NCI-H128 (cell line): ENCODE data around the gene CREB3L1.

Experiments
- DNase-seq: peaks from one replicate; lab custom pipeline; 2025; ENCODE audit not compliant: unreplicated experiment; lab: John Stamatoyannopoulos, UW

The CREB3L1 gene

GRCh38 chr11:46363031-46363407 is 85.6 kb downstream of the CREB3L1 start:
- DNase-seq: no peak

GRCh38 chr11:46363455-46364005 is 86.1 kb downstream of the CREB3L1 start:
- no peak for DNase-seq

DNA sequence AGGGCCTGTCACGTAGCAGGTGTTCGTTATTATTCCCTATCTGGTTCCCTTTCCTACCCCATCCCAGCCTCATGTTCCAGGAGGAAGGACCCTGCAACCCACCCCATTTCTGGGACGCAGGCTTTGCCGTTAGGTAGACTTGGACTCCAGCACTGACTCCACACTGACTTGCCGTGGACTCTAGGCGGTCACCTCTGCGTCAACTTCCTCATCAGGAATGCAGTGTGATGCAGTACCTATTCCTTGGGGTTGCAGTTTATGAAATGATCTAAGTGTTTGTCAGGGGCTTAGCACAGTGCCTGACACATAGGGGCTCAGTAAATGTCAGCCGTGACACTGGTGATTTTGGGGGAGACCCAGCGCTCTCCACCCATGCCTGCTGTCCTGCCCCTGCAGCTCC is 86.6 kb downstream of the CREB3L1 start:
- DNase-seq: no peak

DNA sequence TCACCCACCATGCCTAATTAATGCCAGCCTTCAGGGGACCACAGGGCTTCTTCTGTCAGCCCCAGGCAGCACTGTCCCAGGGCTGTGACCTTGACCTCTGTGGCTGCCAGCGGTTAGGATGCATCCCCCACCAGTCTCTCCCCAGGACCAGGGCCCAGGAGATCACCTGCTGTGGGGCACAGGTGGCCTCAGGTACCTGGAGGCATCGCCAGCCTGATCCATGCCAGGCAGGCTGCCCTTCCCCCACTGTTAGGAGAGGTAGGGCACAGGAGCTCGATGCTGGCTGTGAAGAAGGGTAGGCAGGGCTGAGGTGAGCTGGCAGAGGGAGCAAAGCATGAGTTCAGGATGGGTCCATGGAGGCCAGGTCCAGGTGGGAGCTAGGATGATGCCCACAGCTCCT is 87.3 kb downstream of the CREB3L1 start:
- no peak for DNase-seq

- no peak for DNase-seq
Measured at GRCh38 chr11:46366260-46366659, 88.8 kb downstream of the CREB3L1 start.

GRCh38 chr11:46366661-46367161 is 89.2 kb downstream of the CREB3L1 start:
- no peak for DNase-seq

- no peak for DNase-seq
Measured at GRCh38 chr11:46367244-46367915, 89.9 kb downstream of the CREB3L1 start.

GRCh38 chr11:46367916-46368267 is 90.4 kb downstream of the CREB3L1 start:
- DNase-seq: no peak

GRCh38 chr11:46369458-46370152 is 92.1 kb downstream of the CREB3L1 start:
- DNase-seq: no peak

DNA sequence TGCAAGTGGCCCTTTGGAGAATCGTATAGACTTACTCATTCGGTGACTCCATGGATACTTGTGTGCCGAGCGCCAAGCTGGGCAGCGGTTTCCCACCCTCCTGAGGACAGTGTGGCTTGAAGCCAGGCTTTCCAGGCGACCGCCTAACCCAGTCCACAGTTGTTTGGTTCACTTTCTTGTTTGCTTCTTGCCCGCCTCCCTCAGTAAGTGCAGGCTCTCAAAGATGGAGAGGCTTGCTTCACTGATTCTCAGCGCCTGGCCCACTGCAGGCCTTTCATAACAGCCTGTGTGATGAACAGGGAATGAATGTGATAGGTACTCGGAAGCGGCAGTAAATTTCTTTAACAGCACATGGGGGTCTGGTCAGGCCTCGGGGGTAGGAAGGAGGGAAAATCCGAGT is 92.8 kb downstream of the CREB3L1 start:
- no peak for DNase-seq
